ENCODE measurements around the gene CCT7. TPM values are rescaled to one million over a fixed set of nuclear protein-coding genes. Genes with fewer than 3 reads are reported as not detected.
A peak's percentile ranks its signal among the peaks of the same experiment; 100 is the strongest.

Gene CCT7
- total and polyA plus RNA-seq, 2 of the 8 experiments (the other 6 are each of a cell fraction or from before 2014, with no cell fraction given), result 440 to 474 TPM

- TF ChIP-seq ATF3 (IDR thresholded peaks at IDR 0.05; ENCODE audit: insufficient read depth, low read depth, low read length), result no peak
- no peak for TF ChIP-seq KDM1A (IDR thresholded peaks at IDR 0.05; ENCODE audit: borderline replicate concordance, low read length)
- TF ChIP-seq CBX5 (IDR thresholded peaks at IDR 0.05; ENCODE audit: low read depth, low read length), result no peak
- TF ChIP-seq ASH2L (IDR thresholded peaks at IDR 0.05; ENCODE audit: low read length), result peak; percentile 77
- no peak for TF ChIP-seq KDM5A (IDR thresholded peaks at IDR 0.05; ENCODE audit: low read length)
- TF ChIP-seq POLR2A (IDR thresholded peaks at IDR 0.05; ENCODE audit: control extremely low read depth in 1 of 2, low read depth in 2 of 2, low read length in 2 of 2), result peak; percentile 94 to 98
- no peak for TF ChIP-seq CBX8 (IDR thresholded peaks at IDR 0.05; ENCODE audit: borderline replicate concordance, low read depth, low read length)
- peak; percentile 77 for TF ChIP-seq SAP30 (IDR thresholded peaks at IDR 0.05; ENCODE audit: insufficient read depth, insufficient replicate concordance, low read length)
- 0 out of 4 replicates have a peak, but pooled peaks have one; percentile 9 for TF ChIP-seq HDAC2 (IDR thresholded peaks at IDR 0.05; ENCODE audit: borderline replicate concordance in 1 of 2, low read depth in 2 of 2, low read length in 2 of 2)
- TF ChIP-seq CHD2 (IDR thresholded peaks at IDR 0.05; ENCODE audit: low read length), result no peak
- TF ChIP-seq TAF7 (optimal IDR thresholded peaks at IDR 0.05; ENCODE audit: borderline replicate concordance, low read depth, low read length), result peak; percentile 92
- no peak for TF ChIP-seq GTF2F1 (IDR thresholded peaks at IDR 0.05; ENCODE audit: borderline replicate concordance, low read depth, low read length)
- TF ChIP-seq SIX5 (IDR thresholded peaks at IDR 0.05; ENCODE audit: low read depth, low read length), result no peak; the same call in 1 of the 2 replicates
- TF ChIP-seq SP4 (IDR thresholded peaks at IDR 0.05; ENCODE audit: low read length), result no peak
- TF ChIP-seq CREB1 (IDR thresholded peaks at IDR 0.05), result peak; percentile 42
- TF ChIP-seq YY1 (IDR thresholded peaks at IDR 0.05; ENCODE audit: low read depth, low read length), result 0 out of 2 replicates have a peak, but pooled peaks have one; percentile 40
- no peak for TF ChIP-seq USF2 (IDR thresholded peaks at IDR 0.05; ENCODE audit: low read length)
- TF ChIP-seq PHF8 (conservative IDR thresholded peaks at IDR 0.05; ENCODE audit: low read depth, low read length), result peak; percentile 100
- peak; percentile 97 for TF ChIP-seq TAF1 (IDR thresholded peaks at IDR 0.05; ENCODE audit: low read depth, low read length)
- TF ChIP-seq RNF2 (IDR thresholded peaks at IDR 0.05; ENCODE audit: borderline replicate concordance, low read depth, low read length, missing control alignments, poor library complexity, severe bottlenecking), result no peak
- TF ChIP-seq RFX5 (IDR thresholded peaks at IDR 0.05; ENCODE audit: borderline replicate concordance, low read depth, low read length), result no peak
- TF ChIP-seq POU5F1 (IDR thresholded peaks at IDR 0.05; ENCODE audit: low read depth, low read length), result no peak
These were observed at the start of gene CCT7 (continued) for GRCh38 chr2:73233932-73234832.

All from H1 (cell line).